Heart left ventricle (tissue), 16 donors: Measurements from ENCODE around the gene DNHD1. TPM values are rescaled to one million over a fixed set of nuclear protein-coding genes. Genes with fewer than 3 reads are reported as not detected.

Experiments
- ATAC-seq, 4 donors: fragments of 200-7000 bp; cut with Tn5 transposase; one replicate each; pipeline ENCODE4 v1.9.1; 2020 to 2022; ENCODE audit warnings: moderate library complexity in 4 of 4, mild to moderate bottlenecking in 3 of 4, moderate number of reproducible peaks in 1 of 4
- DNase-seq, 5 donors: peaks; one replicate each; pipeline ENCODE4 v3.0.0-alpha.2; 2020
- H3K27ac ChIP-seq, 12 donors: fragments of 200-600 bp; sonication (generic) in 4 of 12; one replicate each; pipeline versions ENCODE4 v1.5.0 to v1.8.0; 2016 to 2022; ENCODE audit warnings: mild to moderate bottlenecking in 2 of 12
- H3K27me3 ChIP-seq, 9 donors: fragments of 200-600 bp; sonication (generic) in 2 of 9; one replicate each; pipeline versions ENCODE4 v1.5.1 to v1.8.0; 2016 to 2022; ENCODE audit warnings: mild to moderate bottlenecking in 3 of 9
- H3K36me3 ChIP-seq, 9 donors: fragments of 200-600 bp; sonication (generic) in 2 of 9; one replicate each; pipeline versions ENCODE4 v1.5.0 to v1.8.0; 2018 to 2022; ENCODE audit warnings: mild to moderate bottlenecking in 2 of 9
- H3K4me1 ChIP-seq, 12 donors: fragments of 200-600 bp; sonication (generic) in 4 of 12; one replicate each; pipeline versions ENCODE4 v1.5.0 to v1.8.0; 2016 to 2022; ENCODE audit warnings: mild to moderate bottlenecking in 3 of 12
- H3K4me3 ChIP-seq, 12 donors: fragments of 200-600 bp; sonication (generic) in 4 of 12; one replicate each; pipeline versions ENCODE4 v1.5.0 to v1.8.0; 2017 to 2022; ENCODE audit warnings: mild to moderate bottlenecking in 9 of 12, moderate library complexity in 4 of 12
- H3K9me3 ChIP-seq, 12 donors: fragments of 200-600 bp; sonication (generic) in 4 of 12; one replicate each; pipeline versions ENCODE4 v1.5.0 to v1.8.0; 2016 to 2022; ENCODE audit warnings: mild to moderate bottlenecking in 1 of 12
- POLR2A ChIP-seq, 2 donors: fragments of 450-650 bp; IDR thresholded peaks; one replicate each; pipeline ENCODE4 v1.6.1; 2017; ENCODE audit warnings: antibody characterized with exemption in 2 of 2, mild to moderate bottlenecking in 2 of 2, moderate library complexity in 2 of 2
- WGBS, 4 donors: extraction: QIAGEN DNeasy Blood & Tissue Kit in 2 of 4; methylation state at CpG; one replicate each; pipeline versions ENCODE4 v1.1.5 to v1.1.7; 2013 to 2018; 5-methylcytosine and 5-hydroxymethylcytosine counted together
- intact Hi-C, 10 donors: fragments of 100-400 bp; cut with DNase I; formaldehyde crosslinking; loops; one replicate each; pipeline versions ENCODE4 v1.11.1 to v1.14.2; 2022
- polyA plus RNA-seq, 2 donors: library from polyadenylated mRNA; stranded (reverse); fragments of 200-250 nt; gene quantifications; one replicate each; pipeline ENCODE4 v1.2.3, GENCODE V29; 2013
- total RNA-seq, 9 donors: library from RNA; depleted of rRNA in 2 of 9; stranded (reverse); fragments of >200 nt in 2 of 9; fragmentation: NEBNext Ultra II Directional in 3 of 9; extraction: Animal tissue kit (Norgen Biotek cat#: 25700) in 3 of 9; gene quantifications; one replicate each; pipeline versions ENCODE4 v1.1.0 to v1.2.4, GENCODE V29; 2016 to 2023
- TF ChIP-seq, protein P1 (sequence below), 12 donors: fragments of 200-600 bp; sonication (generic) in 4 of 12; IDR thresholded peaks; one replicate each; pipeline versions ENCODE4 v1.5.0 to v1.8.0; 2018 to 2022; ENCODE audit warnings: antibody characterized with exemption in 12 of 12, mild to moderate bottlenecking in 5 of 12
- donor health status: ischemic (EF 13 %, LVEDD 7.1; RV severe dilation, severe dysfunction).
- donor health status: healthy with polysubstance abuse.
- donor health status: DM: no; HTN: yes; CAD: no.
- donor health status: DM: no; HTN: no; CAD: no.
- donor health status: ischemic (EF 25% LVEDD 6.9; RV normal size, moderate dysfunction).
- donor health status: ischemic (EF 25% LVEDD 5.7; RV mildly dilated, moderate dysfunction).
- donor health status: healthy.
- donor health status: DM: yes; HTN: yes; CAD: no.
- donor health status: ischemic (EF 35%, LVEDD 5.7; RV mildly dilated, moderate dysfunction).
- donor health status: nonischemic (EF 11% LVEDD 7.7; RV severe dilation, severe dysfunction).
- donor health status: DM: yes; HTN: yes; CAD: no.
- donor health status: PGD.
- donor health status: ischemic (EF 29% LVEDD 5.4; RV normal size, mild dysfunction).
- donor health status: nonischemic (EF 23%, LVEDD 6.1; RV moderate dilation, normal function).

DNHD1 gene
- total and polyA plus RNA-seq, 11 donors: 2.2 to 9.4 (median 5.4) TPM

DNA sequence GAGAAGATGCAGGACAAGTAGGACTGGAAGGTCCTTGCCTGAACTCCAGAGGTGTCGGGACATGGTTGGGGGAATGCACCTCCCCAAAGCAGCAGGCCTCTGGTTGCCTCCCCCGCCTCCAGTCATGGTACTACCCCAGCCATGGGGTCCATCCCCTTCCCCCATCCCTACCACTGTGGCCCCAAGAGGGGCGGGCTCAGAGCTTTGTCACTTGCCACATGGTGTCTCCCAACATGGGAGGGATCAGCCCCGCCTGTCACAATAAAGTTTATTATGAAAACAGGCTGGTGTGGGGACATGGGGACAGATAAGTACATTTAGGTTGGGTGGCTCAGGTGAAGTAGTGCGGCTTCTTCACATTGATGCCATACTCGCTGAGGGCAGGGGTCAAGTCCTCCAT is 113.5 kb downstream of the DNHD1 start:
- peak overlapping the region in 3 of 12 donors; percentile 78 to 93 (median 84) for H3K4me3 ChIP-seq
- H3K4me1 ChIP-seq: peaks cover 12 to 80% (median 51%) of the 10 kb centered on the region in 12 donors
- H3K27me3 ChIP-seq: no peaks in the 10 kb centered on the region
- ATAC-seq (no peak), DNase-seq (no peak)
- peak overlapping the region in 7 of 12 donors; percentile 95 to 100 (median 97) for H3K27ac ChIP-seq
- intact Hi-C loops: loop anchor here in 5 of 10 donors (5.0 kb wide), 3 partner anchors 47 to 133 kb away; partner anchors contain the start of genes MRPL17 (in 3 of the 5) and DCHS1 (in 1 of the 5)
- TF ChIP-seq POLR2A (IDR thresholded peaks at IDR 0.05): no peak
- TF ChIP-seq, protein P1, sequence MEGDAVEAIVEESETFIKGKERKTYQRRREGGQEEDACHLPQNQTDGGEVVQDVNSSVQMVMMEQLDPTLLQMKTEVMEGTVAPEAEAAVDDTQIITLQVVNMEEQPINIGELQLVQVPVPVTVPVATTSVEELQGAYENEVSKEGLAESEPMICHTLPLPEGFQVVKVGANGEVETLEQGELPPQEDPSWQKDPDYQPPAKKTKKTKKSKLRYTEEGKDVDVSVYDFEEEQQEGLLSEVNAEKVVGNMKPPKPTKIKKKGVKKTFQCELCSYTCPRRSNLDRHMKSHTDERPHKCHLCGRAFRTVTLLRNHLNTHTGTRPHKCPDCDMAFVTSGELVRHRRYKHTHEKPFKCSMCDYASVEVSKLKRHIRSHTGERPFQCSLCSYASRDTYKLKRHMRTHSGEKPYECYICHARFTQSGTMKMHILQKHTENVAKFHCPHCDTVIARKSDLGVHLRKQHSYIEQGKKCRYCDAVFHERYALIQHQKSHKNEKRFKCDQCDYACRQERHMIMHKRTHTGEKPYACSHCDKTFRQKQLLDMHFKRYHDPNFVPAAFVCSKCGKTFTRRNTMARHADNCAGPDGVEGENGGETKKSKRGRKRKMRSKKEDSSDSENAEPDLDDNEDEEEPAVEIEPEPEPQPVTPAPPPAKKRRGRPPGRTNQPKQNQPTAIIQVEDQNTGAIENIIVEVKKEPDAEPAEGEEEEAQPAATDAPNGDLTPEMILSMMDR (IDR thresholded peaks at IDR 0.05): no peak
- H3K9me3 ChIP-seq: no peaks in the 10 kb centered on the region
- WGBS, 4 donors: 77 to 92% (median 87%) methylated on average over 6 of the region's 6 CpGs
- peaks cover 0 to 71% (median 56%) of the 10 kb centered on the region in 9 donors for H3K36me3 ChIP-seq

DNA sequence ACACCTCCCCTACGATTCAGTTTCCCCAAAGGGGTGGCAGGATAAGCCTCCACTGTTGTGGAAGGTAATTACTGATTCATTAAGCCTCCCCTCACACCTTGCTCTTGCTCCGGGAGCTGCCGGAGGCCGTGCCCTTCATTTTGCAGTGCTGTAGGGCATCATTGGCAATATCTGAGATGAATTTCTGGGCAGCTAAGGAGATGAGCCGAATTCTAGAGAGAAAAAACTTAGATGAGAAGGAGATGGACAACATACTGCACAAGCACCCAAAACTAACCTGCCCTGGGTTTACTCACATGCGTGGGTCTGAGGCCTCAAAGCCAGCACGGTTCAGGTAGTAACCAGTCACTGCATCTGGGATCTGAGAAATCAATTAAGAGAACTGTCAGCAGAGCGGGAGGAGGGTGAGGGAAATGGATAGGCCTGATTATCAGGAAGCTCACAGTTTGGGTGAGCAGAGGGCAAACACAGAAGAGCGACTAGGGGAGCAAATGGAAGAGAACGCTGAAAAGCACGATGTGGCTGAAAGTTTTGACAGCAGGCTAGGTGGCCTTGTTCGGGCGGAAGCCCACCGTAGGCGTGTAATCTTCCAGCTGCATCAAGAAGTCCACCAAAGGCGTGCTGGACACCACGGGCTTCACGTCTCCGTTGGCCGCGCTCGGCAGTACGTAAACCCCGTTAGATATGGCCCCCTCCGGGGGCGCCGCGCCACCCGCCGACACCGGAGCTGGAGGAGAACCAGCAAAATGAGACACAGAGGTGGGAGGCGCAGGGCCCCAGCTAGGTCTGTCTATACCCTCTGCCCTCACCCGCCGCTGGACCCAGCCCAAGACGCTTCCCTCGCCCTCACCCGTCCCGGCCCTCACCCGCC is 114.2 kb downstream of the DNHD1 start:
- TF ChIP-seq, protein P1 (IDR thresholded peaks at IDR 0.05): no peak
- TF ChIP-seq POLR2A (IDR thresholded peaks at IDR 0.05): no peak
- peak overlapping the region; percentile 52 to 93 (median 78) for H3K4me3 ChIP-seq
- H3K27me3 ChIP-seq: no peaks in the 10 kb centered on the region
- intact Hi-C loops: loop anchor here in 5 of 10 donors (5.0 kb wide), 3 partner anchors 46 to 134 kb away; partner anchors contain the start of genes MRPL17 (in 3 of the 5) and DCHS1 (in 1 of the 5)
- no peaks in the 10 kb centered on the region for H3K9me3 ChIP-seq
- DNase-seq: peak in 3 of 5 donors; percentile 58 to 76 (median 61)
- H3K36me3 ChIP-seq: peaks cover 0 to 78% (median 63%) of the 10 kb centered on the region in 9 donors
- peak overlapping the region; percentile 90 to 100 (median 98) for H3K27ac ChIP-seq
- ATAC-seq: peak in 2 of 4 donors; percentile 2 to 7
- peaks cover 9 to 73% (median 43%) of the 10 kb centered on the region in 12 donors for H3K4me1 ChIP-seq
- 10 to 20% (median 13%) methylated on average over 24 to 39 of the region's 39 CpGs for WGBS, 4 donors

DNA sequence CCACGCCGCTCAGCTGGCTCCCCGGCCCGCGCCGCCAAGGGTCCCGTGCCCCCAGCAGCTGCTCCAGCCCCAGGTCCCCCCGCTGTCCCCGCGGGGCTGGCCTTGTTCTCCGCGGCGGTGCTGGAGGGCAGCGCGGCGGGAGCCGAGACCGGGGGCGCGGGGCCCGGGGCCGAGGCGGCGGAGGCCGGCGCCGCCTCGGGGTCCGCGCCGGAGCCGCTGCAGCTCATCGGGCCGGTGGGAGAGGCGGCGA is 114.8 kb downstream of the DNHD1 start:
- Histone ChIP-seq H3K9me3 (no peaks in the 10 kb centered on the region), H3K27me3 (no peaks in the 10 kb centered on the region), H3K27ac (peak overlapping the region; percentile 90 to 100 (median 98)), H3K4me1 (peaks cover 4 to 72% (median 38%) of the 10 kb centered on the region in 12 donors), H3K4me3 (peak overlapping the region; percentile 52 to 93 (median 78)), H3K36me3 (peaks cover 0 to 84% (median 67%) of the 10 kb centered on the region in 9 donors)
- DNase-seq: no peak
- ATAC-seq: no peak
- intact Hi-C loops: loop anchor here in 8 of 10 donors (1.0 to 5.0 kb wide), 5 partner anchors 45 to 135 kb away; partner anchors contain the start of genes MRPL17 (in 7 of the 8) and DCHS1 (in 1 of the 8)
- WGBS, 4 donors: 0 to 1% (median 1%) methylated on average over 35 to 36 of the region's 36 CpGs; no CpG with 5 or more reads in 1 of the 4 donors
- TF ChIP-seq POLR2A (IDR thresholded peaks at IDR 0.05): no peak
- TF ChIP-seq, protein P1 (IDR thresholded peaks at IDR 0.05): no peak
